HepG2 (cell line): ENCODE measurements around the gene BCAN. TPM values are rescaled to one million over a fixed set of nuclear protein-coding genes. Genes with fewer than 3 reads are reported as not detected.

Experiments used
- ATAC-seq: fragments of 200-7000 bp; cut with Tn5 transposase; 3 replicates; pipeline ENCODE4 v1.9.1; 2020; ENCODE audit warnings: mild to moderate bottlenecking, moderate library complexity
- BruUV-seq: library from RNA; stranded (reverse); fragments of 400-500 nt; replicated peaks from 2 replicates; lab custom pipeline; 2021; lab: Mats Ljungman, UMichigan
- CTCF ChIA-PET: fragments of 300-600 bp; formaldehyde crosslinking; extraction: SDS; loops from one replicate; lab custom pipeline; 2021; ENCODE audit warnings: low total read pairs, inconsistent platforms, low intra/inter-chr PET ratio; lab: Yijun Ruan, JAX
- POLR2A ChIA-PET: fragments of 350-600 bp; sonication (Branson Sonifier 250); formaldehyde crosslinking; loops from one replicate; lab custom pipeline; 2020; ENCODE audit warnings: antibody characterized with exemption, inconsistent platforms; lab: Yijun Ruan, JAX
- DNase-seq: peaks from one replicate; pipeline ENCODE4 v3.0.0-alpha.2; 2015; ENCODE audit warnings: low spot score
- FAIRE-seq: peaks from 3 replicates; lab custom pipeline; 2011; peaks lifted over from hg19 to GRCh38; lab: Jason Lieb, UNC
- H2AFZ ChIP-seq: one replicate; pipeline ENCODE4 v1.6.1; 2011; ENCODE audit warnings: low read length, inconsistent platforms
- H3K27ac ChIP-seq: fragments of 300-600 bp; 3 replicates; pipeline ENCODE4 v1.8.0; 2011; ENCODE audit warnings: mixed run types, mild to moderate bottlenecking, mixed read lengths, low read length, inconsistent platforms; ENCODE audit not compliant: insufficient read depth; ENCODE audit errors: extremely low read length
- H3K27me3 ChIP-seq, 2 experiments: fragments of 200-600 bp in 1 of 2; 2 replicates in 1 of 2; 3 replicates in 1 of 2; pipeline versions ENCODE4 v1.6.0 to v1.8.0; 2011; ENCODE audit warnings: low read length in 2 of 2, mild to moderate bottlenecking in 2 of 2, moderate library complexity in 2 of 2, inconsistent platforms in 1 of 2; ENCODE audit not compliant: insufficient read depth in 2 of 2, control insufficient read depth in 1 of 2
- H3K36me3 ChIP-seq, 2 experiments: fragments of 200-600 bp in 1 of 2; replicated peaks in 1 of 2; 2 replicates in 1 of 2; 3 replicates in 1 of 2; pipeline versions ENCODE4 v1.5.1 to v1.8.0; 2011; ENCODE audit warnings: low read length in 2 of 2, inconsistent platforms in 1 of 2; ENCODE audit not compliant: insufficient read depth in 2 of 2, control insufficient read depth in 1 of 2
- H3K4me1 ChIP-seq: 2 replicates; pipeline ENCODE4 v1.5.1; 2012; ENCODE audit warnings: low read length, inconsistent platforms; ENCODE audit not compliant: insufficient read depth
- H3K4me2 ChIP-seq: 2 replicates; pipeline ENCODE4 v1.6.0; 2011; ENCODE audit warnings: low read depth, low read length, inconsistent platforms
- H3K4me3 ChIP-seq, 3 experiments: fragments of 200-600 bp in 1 of 3; sonication (generic), shearing (Covaris generic) in 1 of 3; replicated peaks in 1 of 3; 2 replicates each; pipeline ENCODE4 v1.5.1; 2011 to 2016; ENCODE audit warnings: low read length in 3 of 3, inconsistent platforms in 2 of 3, low read depth in 2 of 3, mild to moderate bottlenecking in 2 of 3, control low read depth in 1 of 3, mixed read lengths in 1 of 3; ENCODE audit not compliant: insufficient read depth in 1 of 3
- H3K79me2 ChIP-seq: one replicate; pipeline ENCODE4 v1.6.1; 2011; ENCODE audit warnings: low read length, inconsistent platforms; ENCODE audit not compliant: insufficient read depth
- H3K9ac ChIP-seq: 2 replicates; pipeline ENCODE4 v1.6.0; 2011; ENCODE audit warnings: mild to moderate bottlenecking, low read depth, low read length, inconsistent platforms; ENCODE audit not compliant: insufficient read depth
- H3K9me3 ChIP-seq: 2 replicates; pipeline ENCODE4 v1.5.1; 2012; ENCODE audit warnings: mild to moderate bottlenecking, low read length
- H4K20me1 ChIP-seq: 2 replicates; pipeline ENCODE4 v1.6.0; 2011; ENCODE audit warnings: inconsistent platforms, mild to moderate bottlenecking, low read length, moderate library complexity; ENCODE audit not compliant: insufficient read depth
- AGO1 ChIP-seq: fragments of 200-400 bp; formaldehyde crosslinking; IDR thresholded peaks from 2 replicates; pipeline ENCODE4 v1.6.1; 2017; ENCODE audit warnings: mild to moderate bottlenecking, low read depth, low read length, moderate library complexity; ENCODE audit not compliant: poor library complexity, severe bottlenecking
- AGO2 ChIP-seq: fragments of 200-400 bp; formaldehyde crosslinking; optimal IDR thresholded peaks from 2 replicates; pipeline ENCODE3; 2017; ENCODE audit warnings: mild to moderate bottlenecking, low read depth, low read length, moderate library complexity
- DZIP1 ChIP-seq: sonication (generic); formaldehyde crosslinking; IDR thresholded peaks from 2 replicates; pipeline ENCODE4 v1.5.0; 2020; ENCODE audit warnings: mild to moderate bottlenecking, missing genetic modification reagents
- FOXC1 ChIP-seq: sonication (generic); formaldehyde crosslinking; IDR thresholded peaks from 2 replicates; pipeline ENCODE4 v1.8.0; 2022; ENCODE audit warnings: mild to moderate bottlenecking, missing genetic modification reagents, borderline replicate concordance
- GTF2F1 ChIP-seq: fragments of 150-350 bp; IDR thresholded peaks from 2 replicates; pipeline ENCODE4 v1.6.1; 2014; ENCODE audit warnings: low read length
- HNRNPK ChIP-seq: fragments of 200-400 bp; formaldehyde crosslinking; IDR thresholded peaks from 2 replicates; pipeline ENCODE4 v1.6.1; 2018; ENCODE audit warnings: low read length, low read depth, moderate library complexity, mild to moderate bottlenecking; ENCODE audit not compliant: poor library complexity, severe bottlenecking
- KMT2A ChIP-seq: sonication (generic); formaldehyde crosslinking; IDR thresholded peaks from 2 replicates; pipeline ENCODE4 v1.4.0; 2020; ENCODE audit warnings: missing genetic modification reagents
- MAFK ChIP-seq, 2 experiments: IDR thresholded peaks in 1 of 2; conservative IDR thresholded peaks in 1 of 2; 2 replicates each; pipeline ENCODE4 v1.6.1; 2011; ENCODE audit warnings: improper control_type of control experiment in 2 of 2, low read length in 2 of 2
- NFKB2 ChIP-seq: sonication (generic); formaldehyde crosslinking; IDR thresholded peaks from 2 replicates; pipeline ENCODE4 v1.4.0; 2020; ENCODE audit warnings: missing genetic modification reagents, borderline replicate concordance
- NR2F2 ChIP-seq: IDR thresholded peaks from 2 replicates; pipeline ENCODE4 v1.6.1; 2012; ENCODE audit warnings: low read depth, inconsistent platforms, borderline replicate concordance
- PAF1 ChIP-seq: IDR thresholded peaks from 2 replicates; pipeline ENCODE4 v1.6.1; 2016; ENCODE audit warnings: missing genetic modification reagents, missing compliant biosample characterization
- PAX8 ChIP-seq: sonication (generic); formaldehyde crosslinking; IDR thresholded peaks from 2 replicates; pipeline ENCODE4 v1.8.0; 2022; ENCODE audit warnings: mild to moderate bottlenecking, missing genetic modification reagents, borderline replicate concordance
- PHF8 ChIP-seq: sonication (generic); formaldehyde crosslinking; IDR thresholded peaks from 2 replicates; pipeline ENCODE4 v1.5.0; 2020; ENCODE audit warnings: missing genetic modification reagents
- POLR2A ChIP-seq, 2 experiments: IDR thresholded peaks; 2 replicates each; pipeline ENCODE4 v1.6.1; 2011; ENCODE audit warnings: low read depth in 2 of 2, low read length in 2 of 2, mild to moderate bottlenecking in 1 of 2, moderate library complexity in 1 of 2; ENCODE audit not compliant: insufficient read depth in 1 of 2
- POLR2G ChIP-seq: fragments of 200-400 bp; formaldehyde crosslinking; IDR thresholded peaks from 2 replicates; pipeline ENCODE4 v1.6.1; 2018; ENCODE audit warnings: mild to moderate bottlenecking, low read depth, low read length, moderate library complexity
- RAD51 ChIP-seq: fragments of 450-650 bp; IDR thresholded peaks from 2 replicates; pipeline ENCODE4 v1.6.1; 2016; ENCODE audit warnings: borderline replicate concordance
- REPIN1 ChIP-seq: sonication (generic); formaldehyde crosslinking; IDR thresholded peaks from 2 replicates; pipeline ENCODE4 v1.8.0; 2022; ENCODE audit warnings: missing genetic modification reagents, low read depth, mild to moderate bottlenecking, borderline replicate concordance
- SP5 ChIP-seq: IDR thresholded peaks from 2 replicates; pipeline ENCODE4 v1.6.1; 2016; ENCODE audit warnings: low read depth, borderline replicate concordance
- ZNF17 ChIP-seq: sonication (generic); formaldehyde crosslinking; IDR thresholded peaks from 2 replicates; pipeline ENCODE4 v1.5.0; 2020; ENCODE audit warnings: mild to moderate bottlenecking, missing genetic modification reagents
- WGBS: methylation state at CpG from one replicate; pipeline ENCODE4 v1.1.6; 2017; ENCODE audit warnings: low lambda C conversion rate; 5-methylcytosine and 5-hydroxymethylcytosine counted together
- in situ Hi-C: cut with HindIII; loops from 2 replicates; pipeline ENCODE4 v1.10.0; 2017; ENCODE audit warnings: low pct_unique_long_range_greater_than_20kb; ENCODE audit not compliant: extremely low pct_ligation_motif_present
- intact Hi-C: fragments of 100-400 bp; cut with micrococcal nuclease; formaldehyde crosslinking; loops from one replicate; pipeline ENCODE4 v1.10.0; 2022; ENCODE audit not compliant: unreplicated experiment
- polyA plus RNA-seq, 8 experiments: library from polyadenylated mRNA; depleted of rRNA in 3 of 8; stranded (reverse) in 7 of 8; unstranded in 1 of 8; fragments of >200 nt; fragmentation: Illumina TruSeq in 4 of 8; extraction: Trizol in 4 of 8; gene quantifications; 2 replicates each; pipeline versions ENCODE4 v1.2.1 to v1.2.3, GENCODE V29; 2011 to 2016; ENCODE audit warnings: low read depth in 4 of 8, missing spikeins in 1 of 8, mixed read lengths in 1 of 8; ENCODE audit not compliant: insufficient read depth in 1 of 8
- total RNA-seq, 5 experiments: library from RNA; depleted of rRNA; stranded (reverse); fragments of >200 nt; fragmentation: Illumina TruSeq; extraction: Trizol; gene quantifications; 2 replicates each; pipeline ENCODE4 v1.2.3, GENCODE V29; 2016; ENCODE audit warnings: low read depth in 1 of 5

Gene BCAN
- total and polyA plus RNA-seq, 2 of the 13 experiments (the other 11 are each of a cell fraction or from before 2014, with no cell fraction given): not detected

- Histone ChIP-seq H3K4me2 (no peak overlapping the region), H3K36me3 (peaks cover 0 to 8% of the 10 kb centered on the region in 2 experiments; a peak in 2 of 5 replicates)
Measured at GRCh38 chr1:156644146-156644545, 2.2 kb downstream of the BCAN start.

More at GRCh38 chr1:156644146-156644545, 2.2 kb downstream of the BCAN start:
- DNase-seq: no peak
- TF ChIP-seq AGO1 (peak; percentile 76), AGO2 (peak; percentile 46), DZIP1 (CRISPR knock-in tag) (no peak), POLR2G (peak; percentile 32), POLR2A (IDR thresholded peaks at IDR 0.05; ENCODE audit: insufficient read depth in 1 of 2, low read depth in 2 of 2, low read length in 2 of 2) (peak; percentile 1 to 18; a peak in 1 of 4 replicates), ZNF17 (no peak), MAFK (conservative IDR thresholded peaks at IDR 0.05 in 1 of 2, IDR thresholded peaks at IDR 0.05 in 1 of 2; ENCODE audit: low read length in 2 of 2) (no peak), PAX8 (CRISPR knock-in tag) (no peak), PAF1 (no peak), KMT2A (CRISPR knock-in tag) (no peak), GTF2F1 (no peak), NFKB2 (no peak), SP5 (CRISPR knock-in tag) (no peak), NR2F2 (no peak), HNRNPK (no peak), REPIN1 (CRISPR knock-in tag) (no peak), PHF8 (CRISPR knock-in tag) (no peak), RAD51 (no peak), FOXC1 (CRISPR knock-in tag) (no peak)
- TF ChIP-seq, all 625 proteins: peak for 4
- H2AFZ ChIP-seq: no peak overlapping the region
- no peaks in the 10 kb centered on the region for H3K79me2 ChIP-seq
- no TSS peak for BruUV-seq
- ChIA-PET CTCF (no interaction called here), POLR2A (no interaction called here)
- in situ Hi-C loops (no loop called here), intact Hi-C loops (no loop called here)
- peaks cover 10% of the 10 kb centered on the region for H3K4me1 ChIP-seq
- no peaks in the 10 kb centered on the region; a peak in 1 of 5 replicates for H3K27me3 ChIP-seq
- no peak overlapping the region for H3K27ac ChIP-seq
- H4K20me1 ChIP-seq: peaks cover 43% of the 10 kb centered on the region
- H3K4me3 ChIP-seq: no peak overlapping the region
- FAIRE-seq: no peak
- no peak for ATAC-seq
- no peaks in the 10 kb centered on the region for H3K9me3 ChIP-seq
- H3K9ac ChIP-seq: no peak overlapping the region
- WGBS: 100% methylated on average over 2 of the region's 3 CpGs
